GM18868 (cell line): Measurements from ENCODE around the gene DCN.
"Not testable (repeated sequence)": the region's sequence is repeated elsewhere in the genome, so short reads cannot be mapped to it uniquely, and the experiment has no call there.

Experiments used
- ATAC-seq: cut with Tn5 transposase; IDR thresholded peaks from one replicate; pipeline ENCODE4 v1.9.1; 2021; ENCODE audit warnings: mild to moderate bottlenecking, moderate library complexity; ENCODE audit not compliant: unreplicated experiment

The DCN gene

GRCh38 chr12:91182636-91183455 is at the start of gene DCN:
Gene DCN (minus strand): TSS chr12:91182817. CDS start chr12:91178552, 4,265 bp downstream.
- no peak for ATAC-seq

GRCh38 chr12:91230841-91231240 is 48.2 kb upstream of the DCN start:
- ATAC-seq = no peak

- ATAC-seq = no peak
Measured at GRCh38 chr12:91226951-91227350, 44.3 kb upstream of the DCN start.

GRCh38 chr12:91225316-91225715 is 42.7 kb upstream of the DCN start:
- ATAC-seq = no peak

- no peak for ATAC-seq
Measured at GRCh38 chr12:91224401-91224800, 41.8 kb upstream of the DCN start.

- no peak for ATAC-seq
Measured at GRCh38 chr12:91222746-91223145, 40.1 kb upstream of the DCN start.

GRCh38 chr12:91219919-91220318 is 37.3 kb upstream of the DCN start:
- no peak for ATAC-seq

- ATAC-seq = no peak
Measured at GRCh38 chr12:91219511-91219910, 36.9 kb upstream of the DCN start.

- no peak for ATAC-seq
Measured at GRCh38 chr12:91216871-91217270, 34.3 kb upstream of the DCN start.

GRCh38 chr12:91215940-91216454 is 33.4 kb upstream of the DCN start:
- no peak for ATAC-seq

- ATAC-seq = no peak
Measured at GRCh38 chr12:91211866-91212265, 29.2 kb upstream of the DCN start.

- no peak for ATAC-seq
Measured at GRCh38 chr12:91210618-91211017, 28.0 kb upstream of the DCN start.

- no peak for ATAC-seq
Measured at GRCh38 chr12:91210144-91210543, 27.5 kb upstream of the DCN start.

GRCh38 chr12:91207301-91207700 is 24.7 kb upstream of the DCN start:
- not testable (repeated sequence) for ATAC-seq

- ATAC-seq = no peak
Measured at GRCh38 chr12:91205811-91206210, 23.2 kb upstream of the DCN start.

GRCh38 chr12:91204421-91204820 is 21.8 kb upstream of the DCN start:
- ATAC-seq = no peak

- ATAC-seq = no peak
Measured at GRCh38 chr12:91203610-91204009, 21.0 kb upstream of the DCN start.

- no peak for ATAC-seq
Measured at GRCh38 chr12:91202390-91202789, 19.8 kb upstream of the DCN start.

GRCh38 chr12:91196436-91196835 is 13.8 kb upstream of the DCN start:
- ATAC-seq = no peak

GRCh38 chr12:91194500-91194899 is 11.9 kb upstream of the DCN start:
- ATAC-seq = no peak

GRCh38 chr12:91191513-91192111 is 9.0 kb upstream of the DCN start:
- ATAC-seq = no peak

- ATAC-seq = no peak
Measured at GRCh38 chr12:91189516-91189915, 6.9 kb upstream of the DCN start.
